ENCODE data around the gene NR6A1.

The NR6A1 gene

GRCh38 chr9:124600407-124600806 lies 170.7 kb downstream of the NR6A1 start:
- no peak for DNase-seq

GRCh38 chr9:124599121-124599795 lies 171.9 kb downstream of the NR6A1 start:
- no peak for DNase-seq

GRCh38 chr9:124598048-124598447 lies 173.1 kb downstream of the NR6A1 start:
- DNase-seq = no peak

- DNase-seq = no peak
Observed at GRCh38 chr9:124596172-124596839, 174.8 kb downstream of the NR6A1 start.

- no peak for DNase-seq
Observed at GRCh38 chr9:124595743-124596142, 175.4 kb downstream of the NR6A1 start.

GRCh38 chr9:124594673-124595072 lies 176.4 kb downstream of the NR6A1 start:
- no peak for DNase-seq

- no peak for DNase-seq
Observed at GRCh38 chr9:124594225-124594624, 176.9 kb downstream of the NR6A1 start.

- no peak for DNase-seq
Observed at GRCh38 chr9:124593651-124594058, 177.5 kb downstream of the NR6A1 start.

GRCh38 chr9:124593200-124593599 lies 177.9 kb downstream of the NR6A1 start:
- DNase-seq = no peak

- no peak for DNase-seq
Observed at GRCh38 chr9:124590889-124591641, 180.0 kb downstream of the NR6A1 start.

- DNase-seq = no peak
Observed at GRCh38 chr9:124584631-124585030, 186.5 kb downstream of the NR6A1 start.

- DNase-seq = no peak
Observed at GRCh38 chr9:124583134-124583533, 188.0 kb downstream of the NR6A1 start.

GRCh38 chr9:124580186-124580585 lies 190.9 kb downstream of the NR6A1 start:
- no peak for DNase-seq

- DNase-seq = no peak
Observed at GRCh38 chr9:124576751-124577150, 194.4 kb downstream of the NR6A1 start.

- no peak for DNase-seq
Observed at GRCh38 chr9:124574534-124575375, 196.4 kb downstream of the NR6A1 start.

- no peak for DNase-seq
Observed at GRCh38 chr9:124570942-124571666, 200.0 kb downstream of the NR6A1 start.

- no peak for DNase-seq
Observed at GRCh38 chr9:124569942-124570341, 201.2 kb downstream of the NR6A1 start.

GRCh38 chr9:124567362-124567761 lies 203.7 kb downstream of the NR6A1 start:
- DNase-seq = no peak

- DNase-seq = no peak
Observed at GRCh38 chr9:124562328-124562727, 208.8 kb downstream of the NR6A1 start.

- DNase-seq = no peak
Observed at GRCh38 chr9:124559871-124560270, 211.2 kb downstream of the NR6A1 start.

- no peak for DNase-seq
Observed at GRCh38 chr9:124558777-124559470, 212.2 kb downstream of the NR6A1 start.

GRCh38 chr9:124557895-124558294 lies 213.2 kb downstream of the NR6A1 start:
- DNase-seq = no peak
